ENCODE measurements around the gene GPC6.

Gene GPC6

DNA sequence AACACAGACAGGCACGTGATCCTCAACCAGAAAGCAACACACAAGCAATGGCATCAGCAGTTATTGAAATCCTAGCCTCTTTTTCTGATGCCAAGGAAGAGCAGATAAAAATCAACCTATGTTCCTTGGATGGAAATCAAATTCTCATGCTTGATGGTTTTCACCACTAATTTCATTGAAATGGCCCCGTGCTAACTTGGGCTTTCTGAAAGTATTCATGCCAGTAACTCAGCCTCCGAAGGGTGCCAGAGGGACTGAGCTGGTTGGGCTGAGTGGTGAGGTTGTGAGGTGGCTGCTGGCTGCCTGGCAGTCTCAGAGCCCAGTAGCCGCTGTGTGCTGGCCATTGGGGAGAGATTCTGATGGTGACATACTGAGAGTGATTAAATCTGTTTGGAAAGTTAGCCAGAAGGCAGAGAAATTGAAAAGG lies 943.6 kb downstream of the GPC6 start:
- no peak overlapping the region for H3K9ac ChIP-seq
- H4K20me1 ChIP-seq (ENCODE audit: insufficient read depth) = no peaks in the 10 kb centered on the region
- H3K27ac ChIP-seq = no peak overlapping the region
- H3K79me2 ChIP-seq (ENCODE audit: insufficient read depth, low read depth) = no peaks in the 10 kb centered on the region
- TF ChIP-seq, protein P1, sequence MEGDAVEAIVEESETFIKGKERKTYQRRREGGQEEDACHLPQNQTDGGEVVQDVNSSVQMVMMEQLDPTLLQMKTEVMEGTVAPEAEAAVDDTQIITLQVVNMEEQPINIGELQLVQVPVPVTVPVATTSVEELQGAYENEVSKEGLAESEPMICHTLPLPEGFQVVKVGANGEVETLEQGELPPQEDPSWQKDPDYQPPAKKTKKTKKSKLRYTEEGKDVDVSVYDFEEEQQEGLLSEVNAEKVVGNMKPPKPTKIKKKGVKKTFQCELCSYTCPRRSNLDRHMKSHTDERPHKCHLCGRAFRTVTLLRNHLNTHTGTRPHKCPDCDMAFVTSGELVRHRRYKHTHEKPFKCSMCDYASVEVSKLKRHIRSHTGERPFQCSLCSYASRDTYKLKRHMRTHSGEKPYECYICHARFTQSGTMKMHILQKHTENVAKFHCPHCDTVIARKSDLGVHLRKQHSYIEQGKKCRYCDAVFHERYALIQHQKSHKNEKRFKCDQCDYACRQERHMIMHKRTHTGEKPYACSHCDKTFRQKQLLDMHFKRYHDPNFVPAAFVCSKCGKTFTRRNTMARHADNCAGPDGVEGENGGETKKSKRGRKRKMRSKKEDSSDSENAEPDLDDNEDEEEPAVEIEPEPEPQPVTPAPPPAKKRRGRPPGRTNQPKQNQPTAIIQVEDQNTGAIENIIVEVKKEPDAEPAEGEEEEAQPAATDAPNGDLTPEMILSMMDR (conservative IDR thresholded peaks at IDR 0.05; ENCODE audit: low read depth, low read length) = no peak
- no peak overlapping the region for H3K4me2 ChIP-seq
- H2AFZ ChIP-seq (ENCODE audit: low read depth) = no peak overlapping the region
- H3K27me3 ChIP-seq (ENCODE audit: insufficient read depth, low read depth) = no peaks in the 10 kb centered on the region
- no peaks in the 10 kb centered on the region for H3K36me3 ChIP-seq (ENCODE audit: insufficient read depth)
- no peaks in the 10 kb centered on the region for H3K4me1 ChIP-seq (ENCODE audit: low read depth, poor library complexity, severe bottlenecking)
- H3K4me3 ChIP-seq (IDR thresholded peaks at IDR 0.05; ENCODE audit: insufficient read depth, low read depth, low read length) = no peak overlapping the region

DNA sequence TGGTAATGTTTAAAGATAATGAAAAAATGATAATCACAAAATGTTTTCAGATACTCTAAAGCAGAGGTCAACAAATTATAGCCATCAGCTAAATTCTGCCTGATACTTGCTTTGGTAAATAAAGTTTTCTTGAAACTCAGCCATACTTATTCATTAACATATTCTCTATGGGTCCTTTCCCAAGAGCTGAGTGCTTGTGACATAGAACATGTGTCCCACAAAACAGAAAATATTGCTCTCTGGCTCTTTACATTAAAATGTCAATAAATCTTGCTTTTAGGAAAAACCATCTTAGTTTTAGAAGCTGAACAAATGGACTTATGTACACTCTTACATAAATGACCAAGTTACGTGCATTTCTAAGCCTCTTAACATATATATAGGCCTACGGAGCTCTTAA lies 945.8 kb downstream of the GPC6 start:
- no peaks in the 10 kb centered on the region for H4K20me1 ChIP-seq (ENCODE audit: insufficient read depth)

DNA sequence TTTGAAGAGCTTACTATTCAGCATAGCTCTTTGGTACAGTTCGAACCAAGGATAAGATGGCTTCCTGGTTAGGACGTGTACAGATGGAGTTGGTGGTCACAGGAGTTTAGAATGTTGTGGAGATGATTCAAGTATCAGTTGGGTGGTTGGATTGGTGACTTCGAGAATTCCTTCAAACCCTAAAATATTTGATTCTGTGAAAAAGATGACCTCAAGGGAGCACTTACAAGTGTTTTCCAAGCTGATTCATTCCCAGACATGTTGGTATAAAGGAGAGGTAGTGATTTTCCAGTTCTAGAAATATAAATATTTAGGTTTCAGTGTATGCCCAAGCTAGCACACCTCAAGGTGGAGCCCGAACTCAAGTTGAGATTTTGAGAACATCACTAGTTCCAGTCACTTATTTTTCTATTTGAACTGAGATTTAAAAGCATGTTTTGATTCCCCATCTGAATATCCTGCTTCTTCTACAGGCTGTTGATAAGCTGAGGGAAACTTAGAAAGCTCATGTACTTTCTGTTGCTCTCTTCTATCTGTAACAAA lies 946.8 kb downstream of the GPC6 start:
- Histone ChIP-seq H3K4me3 (IDR thresholded peaks at IDR 0.05; ENCODE audit: insufficient read depth, low read depth, low read length) (no peak overlapping the region), H3K9ac (no peak overlapping the region), H4K20me1 (ENCODE audit: insufficient read depth) (no peaks in the 10 kb centered on the region), H3K36me3 (ENCODE audit: insufficient read depth) (no peaks in the 10 kb centered on the region), H3K27me3 (ENCODE audit: insufficient read depth, low read depth) (no peaks in the 10 kb centered on the region), H3K27ac (no peak overlapping the region), H2AFZ (ENCODE audit: low read depth) (no peak overlapping the region), H3K4me2 (no peak overlapping the region), H3K4me1 (ENCODE audit: low read depth, poor library complexity, severe bottlenecking) (no peaks in the 10 kb centered on the region), H3K79me2 (ENCODE audit: insufficient read depth, low read depth) (no peaks in the 10 kb centered on the region)
- TF ChIP-seq, protein P1 (conservative IDR thresholded peaks at IDR 0.05; ENCODE audit: low read depth, low read length) = no peak

More for the DNA sequence above, 945.8 kb downstream of the GPC6 start:
- Histone ChIP-seq H3K4me1 (ENCODE audit: low read depth, poor library complexity, severe bottlenecking) (no peaks in the 10 kb centered on the region), H3K27ac (no peak overlapping the region), H3K27me3 (ENCODE audit: insufficient read depth, low read depth) (no peaks in the 10 kb centered on the region), H3K79me2 (ENCODE audit: insufficient read depth, low read depth) (no peaks in the 10 kb centered on the region), H3K4me3 (IDR thresholded peaks at IDR 0.05; ENCODE audit: insufficient read depth, low read depth, low read length) (no peak overlapping the region), H3K36me3 (ENCODE audit: insufficient read depth) (no peaks in the 10 kb centered on the region), H2AFZ (ENCODE audit: low read depth) (no peak overlapping the region), H3K9ac (no peak overlapping the region), H3K4me2 (no peak overlapping the region)
- TF ChIP-seq, protein P1 (conservative IDR thresholded peaks at IDR 0.05; ENCODE audit: low read depth, low read length) = no peak

DNA sequence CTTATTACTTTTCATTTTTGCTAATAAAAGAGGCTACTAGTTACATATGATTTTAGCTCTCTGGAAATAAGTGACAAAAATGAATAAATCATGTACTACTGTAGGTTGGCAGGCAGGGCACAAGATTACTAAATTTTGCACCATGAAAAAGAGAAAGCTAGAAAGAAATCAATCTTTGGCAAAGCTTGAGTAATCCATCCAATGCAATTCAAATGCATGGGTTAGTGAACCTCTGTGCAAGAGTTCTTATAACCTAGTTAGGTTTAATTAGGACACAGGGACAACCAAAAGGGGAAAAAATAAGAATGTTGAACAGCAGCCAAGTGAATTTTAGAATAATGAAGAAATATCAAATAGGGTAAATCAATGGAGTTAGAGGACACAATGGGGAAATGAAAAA lies 947.4 kb downstream of the GPC6 start:
- H3K4me1 ChIP-seq (ENCODE audit: low read depth, poor library complexity, severe bottlenecking) = no peaks in the 10 kb centered on the region
- no peaks in the 10 kb centered on the region for H4K20me1 ChIP-seq (ENCODE audit: insufficient read depth)
- TF ChIP-seq, protein P1 (conservative IDR thresholded peaks at IDR 0.05; ENCODE audit: low read depth, low read length) = no peak
- H3K27me3 ChIP-seq (ENCODE audit: insufficient read depth, low read depth) = no peaks in the 10 kb centered on the region
- no peaks in the 10 kb centered on the region for H3K36me3 ChIP-seq (ENCODE audit: insufficient read depth)
- no peak overlapping the region for H3K4me2 ChIP-seq
- no peaks in the 10 kb centered on the region for H3K79me2 ChIP-seq (ENCODE audit: insufficient read depth, low read depth)
- no peak overlapping the region for H3K4me3 ChIP-seq (IDR thresholded peaks at IDR 0.05; ENCODE audit: insufficient read depth, low read depth, low read length)
- H3K9ac ChIP-seq = no peak overlapping the region
- no peak overlapping the region for H3K27ac ChIP-seq
- no peak overlapping the region for H2AFZ ChIP-seq (ENCODE audit: low read depth)
